ENCODE measurements around the gene RERE.
"Not testable (repeated sequence)": the region's sequence is repeated elsewhere in the genome, so short reads cannot be mapped to it uniquely, and the experiment has no call there.

The RERE gene

GRCh38 chr1:8536515-8536914 is 280.9 kb downstream of the RERE start:
- no peak for DNase-seq

- no peak for DNase-seq
Measured at GRCh38 chr1:8533907-8534306, 283.5 kb downstream of the RERE start.

- no peak for DNase-seq
Measured at GRCh38 chr1:8533124-8533523, 284.3 kb downstream of the RERE start.

- DNase-seq, result no peak
Measured at GRCh38 chr1:8529901-8530300, 287.5 kb downstream of the RERE start.

GRCh38 chr1:8527941-8528340 is 289.5 kb downstream of the RERE start:
- DNase-seq, result no peak

- peak; percentile 62 for DNase-seq
Measured at GRCh38 chr1:8525558-8526275, 291.7 kb downstream of the RERE start.

GRCh38 chr1:8525216-8525557 is 292.3 kb downstream of the RERE start:
- no peak for DNase-seq

- no peak for DNase-seq
Measured at GRCh38 chr1:8524627-8525157, 292.7 kb downstream of the RERE start.

- DNase-seq, result no peak
Measured at GRCh38 chr1:8523666-8524206, 293.7 kb downstream of the RERE start.

- DNase-seq, result no peak
Measured at GRCh38 chr1:8520483-8520966, 296.9 kb downstream of the RERE start.

GRCh38 chr1:8519167-8519566 is 298.3 kb downstream of the RERE start:
- DNase-seq, result no peak

GRCh38 chr1:8518490-8518801 is 299.0 kb downstream of the RERE start:
- DNase-seq, result no peak

GRCh38 chr1:8517661-8518489 is 299.6 kb downstream of the RERE start:
- no peak for DNase-seq

GRCh38 chr1:8516793-8517556 is 300.5 kb downstream of the RERE start:
- DNase-seq, result no peak

GRCh38 chr1:8516278-8516777 is 301.1 kb downstream of the RERE start:
- no peak for DNase-seq

GRCh38 chr1:8512504-8512903 is 304.9 kb downstream of the RERE start:
- no peak for DNase-seq

GRCh38 chr1:8510041-8510823 is 307.2 kb downstream of the RERE start:
- DNase-seq, result peak; percentile 26

- DNase-seq, result no peak
Measured at GRCh38 chr1:8509579-8509978, 307.9 kb downstream of the RERE start.

- DNase-seq, result no peak
Measured at GRCh38 chr1:8506995-8507615, 310.3 kb downstream of the RERE start.

- no peak for DNase-seq
Measured at GRCh38 chr1:8506456-8506855, 311.0 kb downstream of the RERE start.

GRCh38 chr1:8503842-8504241 is 313.6 kb downstream of the RERE start:
- no peak for DNase-seq

- not testable (repeated sequence) for DNase-seq
Measured at GRCh38 chr1:8502949-8503348, 314.5 kb downstream of the RERE start.

Data from effector CD4-positive, alpha-beta T cell (primary cell).